GM15510 (cell line): ENCODE results near the gene VAV2.

Source experiments
- POLR2A ChIP-seq: IDR thresholded peaks from 3 replicates; pipeline ENCODE4 v1.6.1; 2011; ENCODE audit warnings: borderline replicate concordance; ENCODE audit not compliant: insufficient read length; ENCODE audit errors: extremely low read depth

The VAV2 gene

DNA sequence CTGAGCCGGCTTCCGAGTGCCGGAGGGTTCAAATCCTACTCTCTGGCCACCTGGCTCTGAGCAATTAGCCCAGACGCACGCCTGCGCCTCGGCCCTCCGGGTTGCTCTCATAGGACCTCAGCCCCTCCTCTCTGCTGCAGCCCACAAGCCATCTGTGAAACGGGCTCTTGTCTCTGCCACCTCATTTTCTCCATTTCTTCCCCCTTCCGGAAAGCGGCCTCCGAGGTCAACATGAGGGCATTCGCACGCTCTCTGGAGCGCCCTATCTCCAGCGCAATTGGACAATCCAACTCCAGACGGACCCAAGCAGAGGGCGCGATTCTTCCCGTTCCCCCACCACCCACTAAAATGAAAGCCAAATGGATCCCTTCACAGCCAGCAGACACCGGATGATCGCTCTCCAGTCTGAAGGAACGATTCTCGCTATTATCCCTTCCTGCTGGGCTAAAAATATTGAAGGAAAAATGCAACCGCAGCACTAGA, 41.5 kb downstream of the VAV2 start:
- TF ChIP-seq POLR2A, result no peak

GRCh38 chr9:133950192-133950591, 41.9 kb downstream of the VAV2 start:
- TF ChIP-seq POLR2A, result no peak

DNA sequence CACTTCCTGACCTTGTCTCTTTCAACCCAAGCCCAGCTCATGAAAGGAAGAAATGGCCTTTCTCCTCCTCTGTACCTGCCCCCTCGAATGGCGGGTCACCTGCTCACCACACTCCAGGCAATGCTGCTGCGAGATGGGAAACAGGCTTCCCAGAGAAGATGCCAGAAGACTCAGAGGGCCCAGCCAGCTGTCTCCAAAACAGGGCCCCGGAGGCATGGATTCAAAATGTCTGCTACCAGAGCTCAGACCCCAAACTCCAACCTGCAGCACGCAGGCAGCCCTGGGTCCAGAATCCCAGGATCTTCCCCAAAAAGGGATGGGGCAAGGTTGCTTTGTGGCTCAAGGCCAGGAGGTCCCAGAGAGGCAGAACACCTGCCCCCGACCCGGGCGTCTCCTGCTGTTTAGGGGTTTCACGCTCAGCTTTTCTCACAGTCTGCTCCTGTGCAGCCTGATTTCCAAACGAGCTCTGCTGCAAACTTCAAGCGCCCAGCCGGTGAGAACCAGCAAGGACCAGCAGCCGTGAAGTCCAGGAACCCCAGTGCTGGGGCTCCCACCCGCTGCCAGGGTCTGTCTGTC, 42.5 kb downstream of the VAV2 start:
- no peak for TF ChIP-seq POLR2A

GRCh38 chr9:133948561-133949485, 43.3 kb downstream of the VAV2 start:
- TF ChIP-seq POLR2A, result no peak

DNA sequence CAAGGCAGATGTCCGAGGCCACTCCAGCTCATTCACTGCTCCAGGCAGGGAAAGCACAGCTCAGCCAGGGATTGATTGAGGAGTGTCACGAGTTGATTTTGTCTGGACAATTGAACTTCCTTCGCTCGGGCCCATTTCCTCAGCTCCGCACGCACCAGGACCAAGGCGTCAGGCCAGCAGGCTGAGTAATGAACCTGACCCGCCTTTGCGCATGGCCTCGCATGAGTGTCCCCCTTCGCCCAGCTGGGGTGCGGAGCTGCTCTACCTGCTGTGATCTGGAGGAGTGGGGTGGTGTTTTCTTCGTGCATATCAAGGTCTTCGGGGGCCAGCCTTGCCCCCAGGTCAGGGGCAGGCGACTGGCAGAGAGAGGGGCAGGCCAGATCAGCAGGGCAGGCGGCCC, 44.0 kb downstream of the VAV2 start:
- no peak for TF ChIP-seq POLR2A

- no peak for TF ChIP-seq POLR2A
Observed at GRCh38 chr9:133946840-133947486, 45.2 kb downstream of the VAV2 start.

- no peak for TF ChIP-seq POLR2A
Observed at GRCh38 chr9:133945977-133946753, 46.0 kb downstream of the VAV2 start.

- TF ChIP-seq POLR2A, result no peak
Observed at GRCh38 chr9:133945314-133945975, 46.7 kb downstream of the VAV2 start.

DNA sequence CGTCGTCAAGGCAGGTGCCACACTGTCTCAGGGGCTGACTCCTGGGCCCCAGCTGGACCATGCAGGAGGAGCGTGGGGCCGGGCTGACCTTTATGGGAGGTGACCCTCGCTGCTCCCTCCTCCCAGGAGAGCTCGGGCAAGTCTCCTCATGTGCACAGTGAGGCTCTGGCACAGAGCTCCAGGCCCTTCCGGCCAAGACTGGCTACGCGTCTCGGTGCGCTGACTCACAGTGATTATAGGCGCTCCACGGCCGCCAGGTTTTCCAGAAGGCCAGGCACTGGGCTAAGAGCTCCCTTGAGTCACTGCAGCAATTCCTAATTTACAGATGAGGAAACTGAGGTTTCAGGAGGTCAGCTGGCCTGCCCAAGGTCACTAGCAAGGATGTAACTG, 47.4 kb downstream of the VAV2 start:
- TF ChIP-seq POLR2A, result no peak

GRCh38 chr9:133943781-133944745, 48.1 kb downstream of the VAV2 start:
- no peak for TF ChIP-seq POLR2A

- TF ChIP-seq POLR2A, result no peak
Observed at GRCh38 chr9:133943036-133943780, 48.9 kb downstream of the VAV2 start.

- no peak for TF ChIP-seq POLR2A
Observed at GRCh38 chr9:133942206-133942975, 49.7 kb downstream of the VAV2 start.
